Loucy (cell line): ENCODE measurements around the gene STEAP4.

Experiments
- EZH2phosphoT487 ChIP-seq: fragments of 200-600 bp; IDR thresholded peaks from 2 replicates; pipeline ENCODE4 v1.6.1; 2018; ENCODE audit warnings: antibody characterized with exemption, mild to moderate bottlenecking, moderate library complexity, borderline replicate concordance
- TF ChIP-seq, protein P1 (sequence below): fragments of 200-600 bp; sonication (generic); conservative IDR thresholded peaks from 2 replicates; pipeline ENCODE4 v1.5.1; 2014; ENCODE audit warnings: mild to moderate bottlenecking, antibody characterized with exemption, low read length

GRCh38 chr7:88316456-88316855, 9.8 kb upstream of the STEAP4 start:
- TF ChIP-seq, protein P1, sequence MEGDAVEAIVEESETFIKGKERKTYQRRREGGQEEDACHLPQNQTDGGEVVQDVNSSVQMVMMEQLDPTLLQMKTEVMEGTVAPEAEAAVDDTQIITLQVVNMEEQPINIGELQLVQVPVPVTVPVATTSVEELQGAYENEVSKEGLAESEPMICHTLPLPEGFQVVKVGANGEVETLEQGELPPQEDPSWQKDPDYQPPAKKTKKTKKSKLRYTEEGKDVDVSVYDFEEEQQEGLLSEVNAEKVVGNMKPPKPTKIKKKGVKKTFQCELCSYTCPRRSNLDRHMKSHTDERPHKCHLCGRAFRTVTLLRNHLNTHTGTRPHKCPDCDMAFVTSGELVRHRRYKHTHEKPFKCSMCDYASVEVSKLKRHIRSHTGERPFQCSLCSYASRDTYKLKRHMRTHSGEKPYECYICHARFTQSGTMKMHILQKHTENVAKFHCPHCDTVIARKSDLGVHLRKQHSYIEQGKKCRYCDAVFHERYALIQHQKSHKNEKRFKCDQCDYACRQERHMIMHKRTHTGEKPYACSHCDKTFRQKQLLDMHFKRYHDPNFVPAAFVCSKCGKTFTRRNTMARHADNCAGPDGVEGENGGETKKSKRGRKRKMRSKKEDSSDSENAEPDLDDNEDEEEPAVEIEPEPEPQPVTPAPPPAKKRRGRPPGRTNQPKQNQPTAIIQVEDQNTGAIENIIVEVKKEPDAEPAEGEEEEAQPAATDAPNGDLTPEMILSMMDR: no peak
- no peak for TF ChIP-seq EZH2phosphoT487
